ENCODE measurements around the gene CBX8.
"Not testable (repeated sequence)": the region's sequence is repeated elsewhere in the genome, so short reads cannot be mapped to it uniquely, and the experiment has no call there.

Gene CBX8

GRCh38 chr17:79777120-79777893 lies 19.6 kb downstream of the CBX8 start:
- no peak for FAIRE-seq

GRCh38 chr17:79776376-79777119 lies 20.3 kb downstream of the CBX8 start:
- no peak for FAIRE-seq

DNA sequence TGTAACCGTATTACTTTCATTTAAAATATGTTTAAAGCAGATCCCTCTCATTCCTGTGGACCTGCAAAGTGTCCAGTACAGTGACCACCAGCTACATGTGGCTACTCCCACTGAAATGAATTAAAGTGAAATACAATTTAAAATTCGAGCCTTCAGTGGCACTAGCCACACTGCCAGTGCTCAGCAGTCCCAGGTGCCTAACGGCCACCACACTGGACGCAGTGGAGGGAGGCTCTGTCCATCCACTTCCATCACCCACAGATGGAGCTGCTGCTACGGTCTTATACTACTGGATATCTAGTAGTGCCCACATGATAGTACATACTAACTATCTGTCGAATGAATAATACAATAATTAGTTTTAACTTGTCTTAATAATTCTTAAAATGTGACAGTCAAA lies 21.2 kb downstream of the CBX8 start:
- FAIRE-seq = no peak

GRCh38 chr17:79774561-79774975 lies 22.3 kb downstream of the CBX8 start:
- no peak for FAIRE-seq

- not testable (repeated sequence) for FAIRE-seq
These were observed 24.2 kb downstream of the CBX8 start for GRCh38 chr17:79772726-79773125.

DNA sequence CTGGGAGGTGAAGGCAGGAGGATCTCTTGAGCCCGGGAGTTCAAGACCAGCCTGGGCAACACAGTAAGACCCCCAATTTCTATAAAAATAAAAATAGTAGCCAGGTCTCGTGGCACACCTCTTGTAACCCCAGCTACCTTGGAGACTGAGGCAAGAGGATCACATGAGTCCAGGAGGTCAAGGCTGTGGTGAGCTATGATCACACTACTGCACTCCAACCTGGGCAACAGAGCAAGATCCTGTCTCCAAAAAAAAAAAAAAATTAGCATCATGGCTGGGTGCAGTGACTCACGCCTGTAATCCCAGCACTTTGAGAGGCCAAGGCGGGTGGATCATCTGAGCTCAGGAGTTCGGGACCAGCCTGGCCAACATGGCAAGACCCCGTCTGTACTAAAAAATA lies 25.6 kb downstream of the CBX8 start:
- no peak for FAIRE-seq

- FAIRE-seq = no peak
These were observed 27.0 kb downstream of the CBX8 start for GRCh38 chr17:79769570-79770506.

DNA sequence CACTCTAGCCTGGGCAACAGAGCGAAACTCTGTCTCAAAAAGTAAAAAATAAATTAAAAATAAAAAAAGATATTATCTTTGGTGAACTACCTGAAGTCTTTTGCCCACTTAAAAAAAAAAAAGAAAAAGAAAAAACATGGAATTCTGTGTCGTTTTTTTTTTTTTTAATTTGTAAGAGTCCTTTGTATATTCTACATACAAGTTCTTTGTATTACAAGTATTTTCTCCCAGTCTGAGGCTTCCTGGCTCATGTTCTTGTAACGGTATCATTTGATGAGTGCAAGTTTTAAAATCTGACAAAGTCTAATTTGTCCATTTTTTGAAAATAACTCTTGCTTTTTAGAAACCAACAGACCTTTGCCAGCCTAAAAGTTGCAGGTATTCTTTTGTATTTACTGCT lies 31.2 kb downstream of the CBX8 start:
- FAIRE-seq = no peak

- no peak for FAIRE-seq
These were observed 34.8 kb downstream of the CBX8 start for GRCh38 chr17:79761894-79762589.

- no peak for FAIRE-seq
These were observed 36.5 kb downstream of the CBX8 start for GRCh38 chr17:79760197-79760906.

GRCh38 chr17:79758271-79758670 lies 38.6 kb downstream of the CBX8 start:
- no peak for FAIRE-seq

DNA sequence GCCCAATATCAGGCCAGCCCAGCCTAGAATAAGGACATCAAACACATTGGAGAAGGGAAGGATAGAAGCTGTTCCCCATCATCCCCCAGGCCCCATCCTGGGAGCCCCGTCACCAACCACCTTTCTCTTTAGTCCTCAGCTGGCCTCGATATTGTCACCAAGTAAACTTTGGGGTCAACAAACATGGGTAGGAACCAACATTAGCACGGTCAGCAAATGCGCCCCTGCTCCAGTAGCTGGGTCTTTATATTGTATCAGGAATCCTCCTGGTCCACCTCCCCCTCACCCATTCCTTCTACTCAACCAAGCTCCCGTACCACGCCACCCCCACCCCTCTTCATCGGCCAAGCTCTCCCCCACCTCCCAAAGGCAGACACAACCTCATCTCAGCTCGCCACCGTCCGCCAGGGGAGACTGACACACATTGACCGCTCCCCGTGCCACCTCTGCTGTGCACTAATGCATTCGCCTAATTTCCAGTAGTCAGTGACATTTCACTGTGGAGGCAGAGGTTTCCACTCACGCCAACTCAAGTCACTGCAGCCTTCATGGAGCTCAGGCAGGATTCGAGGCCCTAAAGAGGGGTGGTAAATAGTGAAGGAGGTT lies 39.6 kb downstream of the CBX8 start:
- no peak for FAIRE-seq

- no peak for FAIRE-seq
These were observed 41.3 kb downstream of the CBX8 start for GRCh38 chr17:79755591-79755990.

GRCh38 chr17:79754903-79755302 lies 42.0 kb downstream of the CBX8 start:
- not testable (repeated sequence) for FAIRE-seq

- no peak for FAIRE-seq
These were observed 42.5 kb downstream of the CBX8 start for GRCh38 chr17:79754370-79754769.

- no peak for FAIRE-seq
These were observed 44.7 kb downstream of the CBX8 start for GRCh38 chr17:79752175-79752574.

- no peak for FAIRE-seq
These were observed 46.0 kb downstream of the CBX8 start for GRCh38 chr17:79750650-79751545.

DNA sequence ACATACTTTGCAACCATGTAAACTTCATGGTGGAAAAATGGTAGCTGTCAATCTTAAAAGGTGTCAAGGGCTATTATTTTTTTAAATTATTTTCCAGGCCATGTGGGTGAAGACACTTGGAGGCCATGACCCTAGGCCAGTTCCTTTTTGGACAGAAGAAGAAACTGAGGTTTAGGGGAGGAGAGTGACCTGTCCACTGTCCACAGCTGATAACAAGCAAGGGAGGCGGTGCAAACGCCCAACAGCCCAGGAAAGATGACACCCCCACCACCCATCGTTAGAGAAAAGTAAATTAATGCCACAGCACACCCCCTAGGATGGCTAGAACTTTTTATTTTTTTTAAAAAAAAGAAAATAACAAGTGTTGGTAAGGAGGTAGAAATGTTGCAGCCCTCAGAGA lies 46.9 kb downstream of the CBX8 start:
- no peak for FAIRE-seq

DNA sequence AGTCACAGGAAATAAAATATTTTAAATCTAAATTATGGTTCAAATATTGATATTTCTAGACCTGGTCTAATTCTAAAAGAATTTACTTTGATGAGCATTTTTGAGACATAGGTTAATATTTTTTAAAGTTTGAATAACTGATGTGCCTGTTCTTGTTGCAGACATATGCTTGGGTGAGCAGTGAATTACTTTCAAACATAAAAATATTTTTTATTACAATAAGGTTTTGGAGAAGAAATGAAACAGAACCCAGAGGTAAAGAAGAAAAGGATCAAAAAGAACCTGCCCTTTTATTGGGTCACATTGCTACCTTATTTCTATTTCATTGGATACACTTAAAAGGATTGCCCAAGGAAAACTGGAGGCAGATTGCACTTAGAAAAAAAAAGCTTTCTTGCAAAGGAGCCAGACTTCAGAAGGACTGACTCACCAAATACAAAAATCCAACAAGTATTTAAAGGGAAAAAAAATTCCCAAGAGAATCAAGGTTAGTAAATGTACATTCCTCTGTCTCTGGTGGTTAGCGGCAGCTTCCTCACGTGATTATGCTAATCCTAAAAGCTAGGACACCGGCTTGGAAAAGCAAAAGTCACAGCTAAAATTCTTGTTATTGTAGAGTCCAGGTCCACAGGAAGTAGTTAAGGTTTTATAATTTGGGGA lies 47.6 kb downstream of the CBX8 start:
- no peak for FAIRE-seq
